ENCODE results near the gene CAMK1D.
"Not testable (repeated sequence)": the region's sequence is repeated elsewhere in the genome, so short reads cannot be mapped to it uniquely, and the experiment has no call there.

Gene CAMK1D

GRCh38 chr10:12862459-12862858 is 513.1 kb downstream of the CAMK1D start:
- no peaks in the 10 kb centered on the region for H3K27me3 ChIP-seq
- H3K9me3 ChIP-seq = peaks cover 0 to 4% (median 0%) of the 10 kb centered on the region in 3 donors
- intact Hi-C loops (cut with DNase I; ENCODE audit: low total_unique reads) = no loop called here
- no peaks in the 10 kb centered on the region for H3K4me1 ChIP-seq
- no peak for TF ChIP-seq CTCF (IDR thresholded peaks at IDR 0.05)
- no peak overlapping the region for H3K27ac ChIP-seq
- no peak for DNase-seq
- H3K36me3 ChIP-seq = no peaks in the 10 kb centered on the region
- no peak overlapping the region for H3K4me3 ChIP-seq

GRCh38 chr10:12865515-12865914 is 516.2 kb downstream of the CAMK1D start:
- H3K9me3 ChIP-seq; H3K4me1 ChIP-seq; DNase-seq; intact Hi-C loops (cut with DNase I; ENCODE audit: low total_unique reads); H3K36me3 ChIP-seq; H3K27ac ChIP-seq; H3K4me3 ChIP-seq; H3K27me3 ChIP-seq: not testable (repeated sequence)

- Histone ChIP-seq H3K9me3 (no peaks in the 10 kb centered on the region), H3K27me3 (no peaks in the 10 kb centered on the region), H3K36me3 (no peaks in the 10 kb centered on the region), H3K4me3 (no peak overlapping the region), H3K27ac (no peak overlapping the region), H3K4me1 (peaks cover 0 to 7% (median 0%) of the 10 kb centered on the region in 4 donors)
- no peak for DNase-seq
- TF ChIP-seq CTCF (IDR thresholded peaks at IDR 0.05) = no peak
- intact Hi-C loops (cut with DNase I; ENCODE audit: low total_unique reads) = no loop called here
These were observed 518.9 kb downstream of the CAMK1D start for GRCh38 chr10:12868229-12868628.

- intact Hi-C loops (cut with DNase I; ENCODE audit: low total_unique reads) = no loop called here
- TF ChIP-seq CTCF (IDR thresholded peaks at IDR 0.05) = no peak
- no peak overlapping the region for H3K4me3 ChIP-seq
- no peaks in the 10 kb centered on the region for H3K36me3 ChIP-seq
- H3K4me1 ChIP-seq = peaks cover 0 to 10% (median 2%) of the 10 kb centered on the region in 4 donors
- H3K27me3 ChIP-seq = no peaks in the 10 kb centered on the region
- no peak overlapping the region for H3K27ac ChIP-seq
- no peaks in the 10 kb centered on the region for H3K9me3 ChIP-seq
- no peak for DNase-seq
These were observed 520.1 kb downstream of the CAMK1D start for GRCh38 chr10:12869427-12869826.

- H3K4me1 ChIP-seq = peaks cover 0 to 33% (median 19%) of the 10 kb centered on the region in 4 donors
- H3K27me3 ChIP-seq = no peaks in the 10 kb centered on the region
- no peaks in the 10 kb centered on the region for H3K9me3 ChIP-seq
- peak overlapping the region in 1 of 2 donors; percentile 37 for H3K27ac ChIP-seq
- H3K36me3 ChIP-seq = no peaks in the 10 kb centered on the region
- DNase-seq = no peak
- no peak for TF ChIP-seq CTCF (IDR thresholded peaks at IDR 0.05)
- intact Hi-C loops (cut with DNase I; ENCODE audit: low total_unique reads) = no loop called here
- H3K4me3 ChIP-seq = no peak overlapping the region
These were observed 523.2 kb downstream of the CAMK1D start for GRCh38 chr10:12872577-12872976.

GRCh38 chr10:12873172-12873571 is 523.8 kb downstream of the CAMK1D start:
- intact Hi-C loops (cut with DNase I; ENCODE audit: low total_unique reads) = no loop called here
- Histone ChIP-seq H3K9me3 (no peaks in the 10 kb centered on the region), H3K27me3 (no peaks in the 10 kb centered on the region), H3K4me1 (peaks cover 0 to 33% (median 19%) of the 10 kb centered on the region in 4 donors), H3K36me3 (no peaks in the 10 kb centered on the region), H3K27ac (peak overlapping the region; percentile 6 to 37), H3K4me3 (no peak overlapping the region)
- no peak for TF ChIP-seq CTCF (IDR thresholded peaks at IDR 0.05)
- no peak for DNase-seq
